ENCODE results near the gene CCDC184.

- TF ChIP-seq GATA1 (IDR thresholded peaks at IDR 0.05; ENCODE audit: low read depth, low read length) = no peak
- TF ChIP-seq POLR2A (IDR thresholded peaks at IDR 0.05; ENCODE audit: low read length) = no peak
Measured at GRCh38 chr12:48216785-48217184, 33.3 kb downstream of the CCDC184 start.
